IMR-90 (cell line): ENCODE results near the gene ERP29. TPM values are rescaled to one million over a fixed set of nuclear protein-coding genes. Genes with fewer than 3 reads are reported as not detected.

Experiments used
- ATAC-seq: fragments of 200-7000 bp; cut with Tn5 transposase; 2 replicates; pipeline ENCODE4 v1.9.1; 2020; ENCODE audit warnings: low read depth, mild to moderate bottlenecking, moderate library complexity
- BruUV-seq: library from RNA; stranded (reverse); fragments of 400-500 nt; replicated peaks from 2 replicates; lab custom pipeline; 2021; lab: Mats Ljungman, UMichigan
- CTCF ChIA-PET: fragments of 300-600 bp; formaldehyde crosslinking; extraction: SDS; loops from one replicate; lab custom pipeline; 2021; ENCODE audit warnings: antibody characterized with exemption; lab: Yijun Ruan, JAX
- POLR2A ChIA-PET: fragments of 300-600 bp; sonication (Branson Sonifier 250); formaldehyde crosslinking; loops from one replicate; lab custom pipeline; 2022; ENCODE audit warnings: antibody characterized with exemption; ENCODE audit not compliant: unreplicated experiment; lab: Charles Lee
- DNase-seq: peaks from one replicate; pipeline ENCODE4 v3.0.0; 2013
- H2AFZ ChIP-seq: replicated peaks from 2 replicates; pipeline ENCODE3; 2013; ENCODE audit warnings: low read length, mild to moderate bottlenecking; ENCODE audit not compliant: poor library complexity
- H2AK5ac ChIP-seq: 2 replicates; pipeline ENCODE4 v1.6.1; 2013; ENCODE audit warnings: low read depth, low read length, inconsistent platforms
- H2AK9ac ChIP-seq: replicated peaks from 2 replicates; pipeline ENCODE3; 2013; ENCODE audit warnings: mild to moderate bottlenecking, low read depth, low read length, moderate library complexity; ENCODE audit not compliant: poor library complexity
- H2BK120ac ChIP-seq: 2 replicates; pipeline ENCODE4 v1.6.1; 2013; ENCODE audit warnings: low read depth, low read length, inconsistent platforms
- H2BK15ac ChIP-seq: 3 replicates; pipeline ENCODE4 v1.6.1; 2013; ENCODE audit warnings: low read depth, low read length, inconsistent platforms
- H2BK20ac ChIP-seq: 2 replicates; pipeline ENCODE4 v1.6.1; 2013; ENCODE audit warnings: low read depth, mild to moderate bottlenecking, inconsistent platforms, low read length, moderate library complexity
- H2BK5ac ChIP-seq: 2 replicates; pipeline ENCODE4 v1.6.1; 2013; ENCODE audit warnings: mild to moderate bottlenecking, low read depth, low read length, inconsistent platforms; ENCODE audit not compliant: poor library complexity, severe bottlenecking
- H3K14ac ChIP-seq: replicated peaks from 2 replicates; pipeline ENCODE4 v1.6.1; 2013; ENCODE audit warnings: low read depth, low read length, inconsistent platforms
- H3K18ac ChIP-seq: 2 replicates; pipeline ENCODE4 v1.6.1; 2013; ENCODE audit warnings: low read depth, low read length, control low read depth
- H3K23ac ChIP-seq: 2 replicates; pipeline ENCODE4 v1.6.1; 2013; ENCODE audit warnings: low read depth, low read length, inconsistent platforms
- H3K27ac ChIP-seq: 2 replicates; pipeline ENCODE4 v1.5.1; 2013; ENCODE audit warnings: mild to moderate bottlenecking, control low read depth, low read length; ENCODE audit not compliant: insufficient read depth
- H3K27me3 ChIP-seq: 2 replicates; pipeline ENCODE4 v1.6.1; 2013; ENCODE audit warnings: low read length; ENCODE audit not compliant: control insufficient read depth, insufficient read depth
- H3K36me3 ChIP-seq: 2 replicates; pipeline ENCODE4 v1.6.1; 2013; ENCODE audit warnings: low read length, mixed read lengths; ENCODE audit not compliant: control insufficient read depth, insufficient read depth
- H3K4ac ChIP-seq: 2 replicates; pipeline ENCODE4 v1.6.1; 2013; ENCODE audit warnings: low read depth, low read length, inconsistent platforms
- H3K4me1 ChIP-seq: 2 replicates; pipeline ENCODE4 v1.6.1; 2013; ENCODE audit warnings: low read length, mixed read lengths; ENCODE audit not compliant: control insufficient read depth, insufficient read depth
- H3K4me2 ChIP-seq: 2 replicates; pipeline ENCODE4 v1.6.1; 2013; ENCODE audit warnings: low read depth, mild to moderate bottlenecking, control low read depth, low read length, moderate library complexity
- H3K4me3 ChIP-seq: 2 replicates; pipeline ENCODE4 v1.5.1; 2013; ENCODE audit warnings: low read depth, mild to moderate bottlenecking, control low read depth, low read length, moderate library complexity; ENCODE audit not compliant: insufficient read depth
- H3K56ac ChIP-seq: 2 replicates; pipeline ENCODE4 v1.6.1; 2013; ENCODE audit warnings: low read length, inconsistent platforms; ENCODE audit not compliant: insufficient read depth; ENCODE audit errors: extremely low read depth
- H3K79me1 ChIP-seq, 2 experiments: 2 replicates each; pipeline ENCODE4 v1.6.1; 2013; ENCODE audit warnings: low read length in 2 of 2, inconsistent platforms in 1 of 2, low read depth in 1 of 2
- H3K9ac ChIP-seq: 2 replicates; pipeline ENCODE4 v1.6.1; 2013; ENCODE audit warnings: low read depth, low read length, control low read depth
- H3K9me1 ChIP-seq: 2 replicates; pipeline ENCODE4 v1.6.1; 2013; ENCODE audit warnings: low read length, inconsistent platforms; ENCODE audit not compliant: insufficient read depth
- H3K9me3 ChIP-seq: 2 replicates; pipeline ENCODE4 v1.6.1; 2013; ENCODE audit warnings: low read length; ENCODE audit not compliant: control insufficient read depth, insufficient read depth
- H4K20me1 ChIP-seq: 2 replicates; pipeline ENCODE4 v1.6.1; 2013; ENCODE audit warnings: low read length, inconsistent platforms; ENCODE audit not compliant: insufficient read depth
- H4K5ac ChIP-seq: 2 replicates; pipeline ENCODE4 v1.6.1; 2013; ENCODE audit warnings: mild to moderate bottlenecking, low read depth, low read length, control low read depth
- H4K8ac ChIP-seq, 2 experiments: 2 replicates each; pipeline ENCODE4 v1.6.1; 2013; ENCODE audit warnings: low read depth in 2 of 2, low read length in 2 of 2, control low read depth in 1 of 2, inconsistent platforms in 1 of 2
- H4K91ac ChIP-seq: 2 replicates; pipeline ENCODE4 v1.6.1; 2013; ENCODE audit warnings: low read depth, low read length, inconsistent platforms; ENCODE audit not compliant: insufficient read depth
- BHLHE40 ChIP-seq: fragments of 150-350 bp; IDR thresholded peaks from 2 replicates; pipeline ENCODE4 v1.6.1; 2016; ENCODE audit warnings: mild to moderate bottlenecking, low read depth, low read length
- CTCF ChIP-seq: conservative IDR thresholded peaks from 2 replicates; pipeline ENCODE4 v1.5.1; 2012; ENCODE audit warnings: mild to moderate bottlenecking, low read depth, low read length, improper control_type of control experiment
- NFE2L2 ChIP-seq: fragments of 150-350 bp; IDR thresholded peaks from 2 replicates; pipeline ENCODE4 v1.6.1; 2016; ENCODE audit warnings: low read depth, mild to moderate bottlenecking, low read length
- RAD21 ChIP-seq: IDR thresholded peaks from 2 replicates; pipeline ENCODE4 v1.6.1; 2012; ENCODE audit warnings: low read length, improper control_type of control experiment
- USF2 ChIP-seq: fragments of 150-350 bp; IDR thresholded peaks from 2 replicates; pipeline ENCODE4 v1.6.1; 2017; ENCODE audit warnings: mild to moderate bottlenecking, antibody characterized with exemption, low read length, low read depth
- WGBS, 2 experiments: methylation state at CpG; one replicate each; pipeline versions ENCODE4 v1.1.5 to v1.1.7; 2013; ENCODE audit warnings: missing lambda C conversion rate in 2 of 2; ENCODE audit not compliant: insufficient read length in 1 of 2; ENCODE audit errors: extremely low coverage in 2 of 2; 5-methylcytosine and 5-hydroxymethylcytosine counted together
- dilution Hi-C: fragments of 300-500 bp; cut with HindIII; formaldehyde crosslinking; loops from one replicate; pipeline ENCODE4 v1.14.3; 2018; ENCODE audit warnings: low sequenced_read_pairs; ENCODE audit not compliant: unreplicated experiment
- in situ Hi-C: fragments of 300-500 bp; cut with MboI; formaldehyde crosslinking; loops from 3 replicates; pipeline ENCODE4 v1.14.3; 2019; ENCODE audit warnings: low sequenced_read_pairs, inconsistent platforms, mixed read lengths
- intact Hi-C: fragments of 100-400 bp; cut with micrococcal nuclease; formaldehyde crosslinking; loops from 2 replicates; pipeline ENCODE4 v1.10.0; 2022
- polyA plus RNA-seq, 3 experiments: library from polyadenylated mRNA; depleted of rRNA; stranded (reverse); fragments of >200 nt; gene quantifications; 2 replicates each; pipeline ENCODE4 v1.2.3, GENCODE V29; 2012; ENCODE audit warnings: low replicate concordance in 1 of 3
- total RNA-seq: library from RNA; depleted of rRNA; stranded (reverse); fragments of >200 nt; gene quantifications from 2 replicates; pipeline ENCODE4 v1.2.3, GENCODE V29; 2012

ERP29 gene
- total and polyA plus RNA-seq, 2 of the 4 experiments (the other 2 are of a cell fraction) = 30.3 to 98.8 TPM

- H3K36me3 ChIP-seq = peaks cover 30% of the 10 kb centered on the region
- H3K9ac ChIP-seq = no peak overlapping the region
- no peak overlapping the region for H2BK15ac ChIP-seq
- POLR2A ChIA-PET = interaction anchor here (0.6 kb wide), 1 partner anchor 156 kb away, joined by 3 read pairs; no protein-coding TSS in a partner anchor
- CTCF ChIA-PET = no interaction called here
- dilution Hi-C loops (no loop called here), intact Hi-C loops (loop anchor here (1.0 kb wide), 1 partner anchor 27 kb away; no protein-coding TSS in a partner anchor), in situ Hi-C loops (no loop called here)
- no peak overlapping the region for H3K56ac ChIP-seq
- H3K27me3 ChIP-seq = no peaks in the 10 kb centered on the region
- H4K91ac ChIP-seq = no peak overlapping the region
- WGBS, 2 experiments = 82% methylated on average over 3 of the region's 4 CpGs; no CpG with 5 or more reads in 1 of the 2 experiments
- TF ChIP-seq USF2 = no peak
- no peak for TF ChIP-seq BHLHE40
- TF ChIP-seq RAD21 = no peak
- TF ChIP-seq CTCF = no peak
- no peak for TF ChIP-seq NFE2L2
- H3K9me1 ChIP-seq = peaks cover 4% of the 10 kb centered on the region
- H3K4me3 ChIP-seq = no peak overlapping the region
- no peak overlapping the region for H3K14ac ChIP-seq
- DNase-seq (no peak), ATAC-seq (no peak)
- H3K4me1 ChIP-seq = no peaks in the 10 kb centered on the region
- H2BK5ac ChIP-seq = no peak overlapping the region
- H3K9me3 ChIP-seq = no peaks in the 10 kb centered on the region
- no peak overlapping the region for H3K27ac ChIP-seq
- no peak overlapping the region for H3K4ac ChIP-seq
- no peak overlapping the region for H3K23ac ChIP-seq
- no peak overlapping the region for H2BK20ac ChIP-seq
- no peak overlapping the region for H2AK9ac ChIP-seq
- peaks cover 4% of the 10 kb centered on the region; the same call in 1 of the 2 replicates for H4K20me1 ChIP-seq
- no peak overlapping the region for H4K5ac ChIP-seq
- H2BK120ac ChIP-seq = no peak overlapping the region
- no peak overlapping the region for H3K4me2 ChIP-seq
- no TSS peak for BruUV-seq
- no peak overlapping the region for H2AFZ ChIP-seq
- H2AK5ac ChIP-seq = no peak overlapping the region
- no peak overlapping the region for H3K18ac ChIP-seq
- peaks cover 11 to 42% of the 10 kb centered on the region in 2 experiments for H3K79me1 ChIP-seq
- H4K8ac ChIP-seq = no peak overlapping the region; a peak in 1 of 4 replicates
Measured at GRCh38 chr12:112025808-112026375, 12.7 kb downstream of the ERP29 start.
